HepG2 (cell line): ENCODE measurements around the gene TOR1B. TPM values are rescaled to one million over a fixed set of nuclear protein-coding genes. Genes with fewer than 3 reads are reported as not detected.

ENCODE experiments used
- AHR ChIP-seq: IDR thresholded peaks from 2 replicates; pipeline ENCODE4 v1.6.1; 2018; ENCODE audit warnings: missing genetic modification reagents, missing compliant biosample characterization
- ARNTL ChIP-seq: sonication (generic); formaldehyde crosslinking; IDR thresholded peaks from 2 replicates; pipeline ENCODE4 v1.4.0; 2020; ENCODE audit warnings: mild to moderate bottlenecking, missing genetic modification reagents
- CC2D1A ChIP-seq: sonication (generic); formaldehyde crosslinking; IDR thresholded peaks from 2 replicates; pipeline ENCODE4 v1.8.1; 2023; ENCODE audit warnings: mild to moderate bottlenecking, missing genetic modification reagents
- ERF ChIP-seq: IDR thresholded peaks from 2 replicates; pipeline ENCODE4 v1.6.1; 2018; ENCODE audit warnings: missing biosample characterization, missing genetic modification reagents
- GTF3A ChIP-seq: sonication (generic); formaldehyde crosslinking; conservative IDR thresholded peaks from 2 replicates; pipeline ENCODE4 v1.4.0; 2020; ENCODE audit warnings: mild to moderate bottlenecking, missing genetic modification reagents
- HINFP ChIP-seq: sonication (generic); formaldehyde crosslinking; IDR thresholded peaks from 2 replicates; pipeline ENCODE4 v1.4.0; 2020; ENCODE audit warnings: low read depth, mild to moderate bottlenecking, missing genetic modification reagents
- KDM2A ChIP-seq: sonication (generic); formaldehyde crosslinking; IDR thresholded peaks from 2 replicates; pipeline ENCODE4 v1.4.0; 2020; ENCODE audit warnings: low read depth, missing genetic modification reagents, borderline replicate concordance
- KLF13 ChIP-seq: sonication (generic); formaldehyde crosslinking; IDR thresholded peaks from 2 replicates; pipeline ENCODE4 v1.4.0; 2020; ENCODE audit warnings: mild to moderate bottlenecking, missing genetic modification reagents
- MEF2D ChIP-seq: sonication (generic); formaldehyde crosslinking; IDR thresholded peaks from 2 replicates; pipeline ENCODE4 v1.5.1; 2020; ENCODE audit warnings: mild to moderate bottlenecking, missing genetic modification reagents
- NONO ChIP-seq, 2 experiments: fragments of 450-650 bp in 1 of 2; sonication (generic) in 1 of 2; formaldehyde crosslinking in 1 of 2; IDR thresholded peaks in 1 of 2; conservative IDR thresholded peaks in 1 of 2; 2 replicates each; pipeline versions ENCODE4 v1.6.1 to v1.8.0; 2017 to 2022; ENCODE audit warnings: mild to moderate bottlenecking in 1 of 2, missing genetic modification reagents in 1 of 2, moderate library complexity in 1 of 2
- PHF21A ChIP-seq: sonication (generic); formaldehyde crosslinking; IDR thresholded peaks from 2 replicates; pipeline ENCODE4 v1.5.0; 2020; ENCODE audit warnings: mild to moderate bottlenecking, missing genetic modification reagents
- SIN3B ChIP-seq: fragments of 150-350 bp; IDR thresholded peaks from 2 replicates; pipeline ENCODE4 v1.6.1; 2014; ENCODE audit warnings: low read length
- SNRNP70 ChIP-seq: fragments of 200-400 bp; formaldehyde crosslinking; IDR thresholded peaks from 2 replicates; pipeline ENCODE4 v1.6.1; 2017; ENCODE audit warnings: mild to moderate bottlenecking, low read depth, low read length, moderate library complexity
- SPEN ChIP-seq: sonication (generic); formaldehyde crosslinking; IDR thresholded peaks from 2 replicates; pipeline ENCODE4 v1.5.1; 2020; ENCODE audit warnings: low read depth, mild to moderate bottlenecking, missing genetic modification reagents
- TAF1 ChIP-seq: sonication (generic); formaldehyde crosslinking; IDR thresholded peaks from 2 replicates; pipeline ENCODE4 v1.4.0; 2020; ENCODE audit warnings: missing genetic modification reagents
- THAP11 ChIP-seq: IDR thresholded peaks from 2 replicates; pipeline ENCODE4 v1.6.1; 2016; ENCODE audit warnings: missing biosample characterization, missing genetic modification reagents
- YEATS2 ChIP-seq: sonication (generic); formaldehyde crosslinking; IDR thresholded peaks from 2 replicates; pipeline ENCODE4 v1.4.0; 2020; ENCODE audit warnings: missing genetic modification reagents, borderline replicate concordance
- ZBTB46 ChIP-seq: sonication (generic); formaldehyde crosslinking; IDR thresholded peaks from 2 replicates; pipeline ENCODE4 v1.4.0; 2020; ENCODE audit warnings: mild to moderate bottlenecking, missing genetic modification reagents, borderline replicate concordance
- ZBTB7A ChIP-seq: sonication (generic); formaldehyde crosslinking; IDR thresholded peaks from 2 replicates; pipeline ENCODE4 v1.8.0; 2022; ENCODE audit warnings: mild to moderate bottlenecking, missing genetic modification reagents
- ZNF12 ChIP-seq: sonication (generic); formaldehyde crosslinking; IDR thresholded peaks from 2 replicates; pipeline ENCODE4 v1.5.0; 2020; ENCODE audit warnings: missing genetic modification reagents
- ZNF232 ChIP-seq: sonication (generic); formaldehyde crosslinking; IDR thresholded peaks from 2 replicates; pipeline ENCODE4 v1.4.0; 2020; ENCODE audit warnings: missing genetic modification reagents, borderline replicate concordance
- ZNF557 ChIP-seq: sonication (generic); formaldehyde crosslinking; IDR thresholded peaks from 2 replicates; pipeline ENCODE4 v1.4.0; 2020; ENCODE audit warnings: missing genetic modification reagents
- ZNF558 ChIP-seq: sonication (generic); formaldehyde crosslinking; IDR thresholded peaks from 2 replicates; pipeline ENCODE4 v1.9.0; 2022; ENCODE audit warnings: mild to moderate bottlenecking, missing genetic modification reagents, borderline replicate concordance
- ZNF589 ChIP-seq: sonication (generic); formaldehyde crosslinking; conservative IDR thresholded peaks from 2 replicates; pipeline ENCODE4 v1.8.0; 2022; ENCODE audit warnings: mild to moderate bottlenecking, moderate library complexity, missing genetic modification reagents
- ZNF644 ChIP-seq: IDR thresholded peaks from 2 replicates; pipeline ENCODE4 v1.6.1; 2016; ENCODE audit warnings: low read depth
- ZNF768 ChIP-seq: sonication (generic); formaldehyde crosslinking; IDR thresholded peaks from 2 replicates; pipeline ENCODE4 v1.4.0; 2020; ENCODE audit warnings: missing genetic modification reagents
- ZNF775 ChIP-seq: sonication (generic); formaldehyde crosslinking; IDR thresholded peaks from 2 replicates; pipeline ENCODE4 v1.4.0; 2020; ENCODE audit warnings: missing genetic modification reagents, mild to moderate bottlenecking, moderate library complexity, borderline replicate concordance
- polyA plus RNA-seq, 8 experiments: library from polyadenylated mRNA; depleted of rRNA in 3 of 8; stranded (reverse) in 7 of 8; unstranded in 1 of 8; fragments of >200 nt; fragmentation: Illumina TruSeq in 4 of 8; extraction: Trizol in 4 of 8; gene quantifications; 2 replicates each; pipeline versions ENCODE4 v1.2.1 to v1.2.3, GENCODE V29; 2011 to 2016; ENCODE audit warnings: low read depth in 4 of 8, missing spikeins in 1 of 8, mixed read lengths in 1 of 8; ENCODE audit not compliant: insufficient read depth in 1 of 8
- total RNA-seq, 5 experiments: library from RNA; depleted of rRNA; stranded (reverse); fragments of >200 nt; fragmentation: Illumina TruSeq; extraction: Trizol; gene quantifications; 2 replicates each; pipeline ENCODE4 v1.2.3, GENCODE V29; 2016; ENCODE audit warnings: low read depth in 1 of 5
- TF ChIP-seq, protein P1 (sequence below): sonication (generic); formaldehyde crosslinking; IDR thresholded peaks from 2 replicates; pipeline ENCODE4 v1.8.0; 2022; ENCODE audit warnings: missing genetic modification reagents, mild to moderate bottlenecking, inconsistent platforms, borderline replicate concordance

Gene TOR1B
- total and polyA plus RNA-seq, 2 of the 13 experiments (the other 11 are each of a cell fraction or from before 2014, with no cell fraction given): 18.1 to 21.3 TPM

- TF ChIP-seq ZNF644: peak; percentile 20; the same call in 1 of the 2 replicates
- TF ChIP-seq CC2D1A (CRISPR knock-in tag): no peak
- TF ChIP-seq GTF3A (CRISPR knock-in tag): peak; percentile 82
- TF ChIP-seq ZNF768 (CRISPR knock-in tag): peak; percentile 73; the same call in 1 of the 2 replicates
- TF ChIP-seq MEF2D (CRISPR knock-in tag): peak; percentile 60
- TF ChIP-seq, protein P1, sequence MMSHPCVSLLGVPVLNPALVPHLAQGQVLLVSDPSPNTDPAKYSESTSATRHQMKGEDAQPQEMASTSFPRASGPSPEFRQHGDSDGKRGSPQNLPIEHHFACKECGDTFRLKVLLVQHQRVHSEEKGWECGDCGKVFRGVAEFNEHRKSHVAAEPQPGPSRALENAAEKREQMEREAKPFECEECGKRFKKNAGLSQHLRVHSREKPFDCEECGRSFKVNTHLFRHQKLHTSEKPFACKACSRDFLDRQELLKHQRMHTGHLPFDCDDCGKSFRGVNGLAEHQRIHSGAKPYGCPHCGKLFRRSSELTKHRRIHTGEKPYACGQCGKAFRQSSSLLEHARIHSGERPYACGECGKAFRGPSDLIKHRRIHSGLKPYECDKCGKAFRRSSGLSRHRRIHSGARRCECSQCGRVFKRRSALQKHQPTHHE (CRISPR knock-in tag): no peak; the same call in 1 of the 2 replicates
- TF ChIP-seq YEATS2 (CRISPR knock-in tag): peak; percentile 97
- TF ChIP-seq ZBTB7A (CRISPR knock-in tag): 0 out of 2 replicates have a peak, but pooled peaks have one; percentile 38
- peak; percentile 80 for TF ChIP-seq HINFP
- no peak for TF ChIP-seq ZNF558 (CRISPR knock-in tag)
- TF ChIP-seq SNRNP70: no peak
- peak; percentile 58; the same call in 1 of the 2 replicates for TF ChIP-seq ZNF12
- TF ChIP-seq ZNF589 (CRISPR knock-in tag): peak; percentile 48; the same call in 1 of the 2 replicates
- TF ChIP-seq SPEN (CRISPR knock-in tag): peak; percentile 96
- no peak for TF ChIP-seq KLF13 (CRISPR knock-in tag)
- no peak for TF ChIP-seq ZNF775 (CRISPR knock-in tag)
- peak; percentile 79 for TF ChIP-seq ARNTL (CRISPR knock-in tag)
- TF ChIP-seq PHF21A (CRISPR knock-in tag): peak; percentile 71; the same call in 1 of the 2 replicates
- TF ChIP-seq THAP11 (CRISPR knock-in tag): peak; percentile 94
- peak; percentile 52; the same call in 1 of the 2 replicates for TF ChIP-seq ZNF557 (CRISPR knock-in tag)
- peak; percentile 91; the same call in 1 of the 2 replicates for TF ChIP-seq AHR (CRISPR knock-in tag)
- peak; percentile 22; the same call in 1 of the 2 replicates for TF ChIP-seq SIN3B
- 0 out of 2 replicates have a peak, but pooled peaks have one; percentile 22 for TF ChIP-seq ZNF232 (CRISPR knock-in tag)
- no peak for TF ChIP-seq NONO (IDR thresholded peaks at IDR 0.05)
- peak; percentile 91 for TF ChIP-seq NONO (CRISPR knock-in tag; conservative IDR thresholded peaks at IDR 0.05)
- TF ChIP-seq ERF: peak; percentile 97
- TF ChIP-seq ZBTB46 (CRISPR knock-in tag): no peak
- peak; percentile 98 for TF ChIP-seq TAF1 (CRISPR knock-in tag)
- TF ChIP-seq KDM2A (CRISPR knock-in tag): peak; percentile 96
Measured at GRCh38 chr9:129823935-129824601, 21.1 kb downstream of the TOR1B start, which contains the start of gene TOR1A (continued).
